Epithelial cell of umbilical artery (primary cell): ENCODE results near the gene CD99L2. TPM values are rescaled to one million over a fixed set of nuclear protein-coding genes. Genes with fewer than 3 reads are reported as not detected.

ENCODE experiments used
- total RNA-seq: library from RNA; depleted of rRNA; stranded (reverse); fragments of >200 nt; gene quantifications from 2 replicates; pipeline ENCODE4 v1.2.3, GENCODE V29; 2014

The CD99L2 gene, protein sequence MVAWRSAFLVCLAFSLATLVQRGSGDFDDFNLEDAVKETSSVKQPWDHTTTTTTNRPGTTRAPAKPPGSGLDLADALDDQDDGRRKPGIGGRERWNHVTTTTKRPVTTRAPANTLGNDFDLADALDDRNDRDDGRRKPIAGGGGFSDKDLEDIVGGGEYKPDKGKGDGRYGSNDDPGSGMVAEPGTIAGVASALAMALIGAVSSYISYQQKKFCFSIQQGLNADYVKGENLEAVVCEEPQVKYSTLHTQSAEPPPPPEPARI
- total RNA-seq = 23.6 and 24.7 TPM in 2 replicates

DNA sequence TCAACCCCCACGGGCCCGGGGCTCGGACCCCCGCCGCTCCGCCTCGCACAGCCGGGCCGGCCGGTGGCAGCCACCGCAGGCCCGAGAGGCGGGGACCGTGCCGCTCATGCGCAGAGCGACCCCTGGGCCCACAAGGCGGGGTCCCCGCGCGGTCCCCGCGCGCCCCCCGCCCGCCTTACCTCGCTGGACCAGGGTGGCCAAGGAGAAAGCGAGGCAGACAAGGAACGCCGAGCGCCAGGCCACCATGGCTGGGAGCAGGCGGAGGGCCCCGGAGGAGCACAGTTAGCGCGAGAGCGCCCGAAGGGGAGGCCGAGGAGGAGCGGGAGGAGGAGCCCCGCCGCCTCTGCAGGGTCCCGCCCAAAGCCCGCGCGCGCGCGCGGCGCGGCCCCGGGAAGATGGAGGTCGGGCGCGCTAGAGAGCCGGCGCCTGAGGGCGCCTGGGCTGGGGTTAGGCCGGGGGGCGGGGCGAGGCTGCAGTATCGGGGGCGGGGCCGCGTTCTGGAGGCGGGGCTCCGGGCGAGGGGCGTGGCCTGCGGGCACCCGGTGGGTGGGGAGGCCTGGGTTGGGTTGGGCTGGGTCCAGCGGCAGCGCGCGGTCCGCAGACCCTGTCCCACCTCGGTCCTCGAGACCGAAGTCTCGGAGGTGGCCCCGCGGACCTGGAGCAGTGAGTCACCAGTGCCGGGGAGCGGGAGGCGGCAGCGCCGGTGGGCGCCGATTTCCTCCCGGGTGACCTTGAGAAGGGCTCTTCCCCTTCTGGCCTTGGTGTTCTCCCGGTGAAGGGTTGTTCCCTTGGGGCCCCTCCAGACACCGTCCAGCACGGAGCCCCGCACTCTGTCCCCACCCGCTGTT is at the start of gene CD99L2:
Gene CD99L2 (minus strand): TSS at position 326 of the 848 bp plus-strand sequence. CDS start 80 bp downstream, at position 246.

Other genes starting within 250 kb of the CD99L2 start
- 16.2 and 16.4 TPM in 2 replicates for gene MTMR1, start 205.3 kb downstream of the CD99L2 start, total RNA-seq
- gene HMGB3, start 84.7 kb upstream of the CD99L2 start, total RNA-seq = 35.1 and 48.9 TPM in 2 replicates